Body of pancreas (tissue), 4 donors: Measurements from ENCODE around the gene TAOK3.

Experiments used
- POLR2A ChIP-seq, 3 donors: fragments of 450-650 bp; IDR thresholded peaks; one replicate each; pipeline ENCODE4 v1.6.1; 2016; ENCODE audit warnings: antibody characterized with exemption in 3 of 3, mild to moderate bottlenecking in 2 of 3
- TF ChIP-seq, protein P1 (sequence below), 7 experiments: fragments of 450-650 bp in 4 of 7; fragments of 200-600 bp in 3 of 7; sonication (generic) in 3 of 7; IDR thresholded peaks; one replicate each; pipeline ENCODE4 v1.5.1; 2016 to 2019; ENCODE audit warnings: antibody characterized with exemption in 7 of 7

DNA sequence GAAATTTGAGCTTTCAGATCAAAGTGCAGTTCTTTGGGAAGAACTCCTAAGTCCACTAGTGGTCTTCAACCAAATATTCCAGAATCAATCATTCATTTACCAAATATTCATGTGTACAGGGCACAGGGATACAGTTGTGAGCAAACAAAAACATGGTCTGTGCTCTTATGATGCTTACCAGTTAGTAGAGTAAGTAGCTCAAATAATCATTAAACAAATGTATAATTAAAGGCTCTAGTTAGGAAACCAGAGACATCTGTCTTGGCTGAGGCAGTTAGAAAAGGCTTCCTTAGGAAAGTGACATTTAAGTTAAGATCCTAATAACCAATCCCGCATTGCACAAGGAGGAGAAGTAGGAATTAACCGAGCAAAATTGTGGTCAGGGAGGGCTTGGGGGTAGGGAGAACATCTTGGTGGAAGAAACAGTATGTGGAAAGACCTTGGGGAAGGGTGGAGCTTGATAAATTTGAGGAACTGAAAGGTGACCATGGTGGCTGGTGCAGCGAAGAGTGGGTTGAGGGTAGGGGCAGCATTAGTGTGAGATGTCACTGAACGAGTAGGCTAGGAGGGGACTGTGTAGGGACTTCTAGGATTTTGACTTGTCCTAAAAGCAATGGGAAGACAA is 196.8 kb downstream of the TAOK3 start:
- TF ChIP-seq POLR2A (IDR thresholded peaks at IDR 0.05), result no peak
- TF ChIP-seq, protein P1, sequence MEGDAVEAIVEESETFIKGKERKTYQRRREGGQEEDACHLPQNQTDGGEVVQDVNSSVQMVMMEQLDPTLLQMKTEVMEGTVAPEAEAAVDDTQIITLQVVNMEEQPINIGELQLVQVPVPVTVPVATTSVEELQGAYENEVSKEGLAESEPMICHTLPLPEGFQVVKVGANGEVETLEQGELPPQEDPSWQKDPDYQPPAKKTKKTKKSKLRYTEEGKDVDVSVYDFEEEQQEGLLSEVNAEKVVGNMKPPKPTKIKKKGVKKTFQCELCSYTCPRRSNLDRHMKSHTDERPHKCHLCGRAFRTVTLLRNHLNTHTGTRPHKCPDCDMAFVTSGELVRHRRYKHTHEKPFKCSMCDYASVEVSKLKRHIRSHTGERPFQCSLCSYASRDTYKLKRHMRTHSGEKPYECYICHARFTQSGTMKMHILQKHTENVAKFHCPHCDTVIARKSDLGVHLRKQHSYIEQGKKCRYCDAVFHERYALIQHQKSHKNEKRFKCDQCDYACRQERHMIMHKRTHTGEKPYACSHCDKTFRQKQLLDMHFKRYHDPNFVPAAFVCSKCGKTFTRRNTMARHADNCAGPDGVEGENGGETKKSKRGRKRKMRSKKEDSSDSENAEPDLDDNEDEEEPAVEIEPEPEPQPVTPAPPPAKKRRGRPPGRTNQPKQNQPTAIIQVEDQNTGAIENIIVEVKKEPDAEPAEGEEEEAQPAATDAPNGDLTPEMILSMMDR (IDR thresholded peaks at IDR 0.05), result no peak
